LNCaP clone FGC (cell line): Measurements from ENCODE around the gene IL25.

ENCODE experiments used
- DNase-seq: peaks from one replicate; pipeline ENCODE4 v3.0.0-alpha.2; 2011; ENCODE audit warnings: low read depth
- H3K4me3 ChIP-seq: 2 replicates; pipeline ENCODE4 v1.5.1; 2011; ENCODE audit warnings: mild to moderate bottlenecking, low read depth, low read length, control low read depth
- CTCF ChIP-seq: IDR thresholded peaks from 2 replicates; pipeline ENCODE4 v1.5.1; 2012; ENCODE audit warnings: mild to moderate bottlenecking; ENCODE audit not compliant: control insufficient read depth, insufficient read depth; ENCODE audit errors: extremely low read depth

IL25 gene

GRCh38 chr14:23355871-23356435 lies 16.7 kb upstream of the IL25 start:
- TF ChIP-seq CTCF = no peak
- no peak overlapping the region for H3K4me3 ChIP-seq
- DNase-seq = no peak

GRCh38 chr14:23356662-23357061 lies 15.9 kb upstream of the IL25 start:
- no peak for DNase-seq
- TF ChIP-seq CTCF = no peak

GRCh38 chr14:23357261-23357660 lies 15.3 kb upstream of the IL25 start:
- no peak overlapping the region for H3K4me3 ChIP-seq
- no peak for TF ChIP-seq CTCF
- no peak for DNase-seq

More at GRCh38 chr14:23356662-23357061, 15.9 kb upstream of the IL25 start:
- H3K4me3 ChIP-seq = no peak overlapping the region

GRCh38 chr14:23358042-23358441 lies 14.6 kb upstream of the IL25 start:
- no peak for DNase-seq
- no peak for TF ChIP-seq CTCF
- H3K4me3 ChIP-seq = no peak overlapping the region

- H3K4me3 ChIP-seq = no peak overlapping the region
- TF ChIP-seq CTCF = no peak
- DNase-seq = no peak
Observed at GRCh38 chr14:23358553-23359166, 13.9 kb upstream of the IL25 start.

- TF ChIP-seq CTCF = no peak
- no peak overlapping the region for H3K4me3 ChIP-seq
- DNase-seq = no peak
Observed at GRCh38 chr14:23359167-23359626, 13.4 kb upstream of the IL25 start.
